ENCODE data around the gene COLQ. TPM values are rescaled to one million over a fixed set of nuclear protein-coding genes. Genes with fewer than 3 reads are reported as not detected.

COLQ gene
- total RNA-seq, 1 experiment from 2014 or later = 0.64 TPM

GRCh38 chr3:15443826-15444524, 77.5 kb downstream of the COLQ start:
- Histone ChIP-seq H3K27ac (ENCODE audit: low read length) (no peak overlapping the region), H3K4me3 (ENCODE audit: low read depth in 2 of 2, low read length in 2 of 2) (no peak overlapping the region), H3K27me3 (ENCODE audit: control insufficient read depth, insufficient read depth, low read length) (no peaks in the 10 kb centered on the region), H3K36me3 (ENCODE audit: control insufficient read depth, insufficient read depth, low read length) (peaks cover 5% of the 10 kb centered on the region; the same call in 1 of the 2 replicates), H3K9me3 (ENCODE audit: control insufficient read depth, insufficient read depth, low read depth, low read length) (no peaks in the 10 kb centered on the region), H3K4me1 (ENCODE audit: control insufficient read depth, insufficient read depth, low read length) (no peaks in the 10 kb centered on the region)
- no TSS peak for BruUV-seq (replicated peaks)
- ChIA-PET POLR2A (no interaction called here), CTCF (no interaction called here)
- ATAC-seq = no peak
- TF ChIP-seq REST (IDR thresholded peaks at IDR 0.05; ENCODE audit: insufficient read depth in 1 of 2, low read depth in 2 of 2, low read length in 1 of 2) = no peak
- no peak for TF ChIP-seq CTCF (IDR thresholded peaks at IDR 0.05)
- no peak for TF ChIP-seq SIN3A (IDR thresholded peaks at IDR 0.05; ENCODE audit: borderline replicate concordance, insufficient read depth, low read depth, low read length)
- no peak for TF ChIP-seq TCF7L2 (IDR thresholded peaks at IDR 0.05; ENCODE audit: low read depth, low read length)
- TF ChIP-seq POLR2AphosphoS5 (IDR thresholded peaks at IDR 0.05; ENCODE audit: low read depth, low read length) = no peak
- DNase-seq (ENCODE audit: low read depth, low spot score) = no peak
- intact Hi-C loops (cut with micrococcal nuclease; ENCODE audit: unreplicated experiment) = no loop called here
- in situ Hi-C loops (cut with HindIII; ENCODE audit: low pct_unique_long_range_greater_than_20kb, low sequenced_read_pairs) = no loop called here

- intact Hi-C loops (cut with micrococcal nuclease; ENCODE audit: unreplicated experiment) (no loop called here), in situ Hi-C loops (cut with HindIII; ENCODE audit: low pct_unique_long_range_greater_than_20kb, low sequenced_read_pairs) (no loop called here)
- POLR2A ChIA-PET = no interaction called here
- Histone ChIP-seq H3K4me3 (ENCODE audit: low read depth in 2 of 2, low read length in 2 of 2) (no peak overlapping the region), H3K9me3 (ENCODE audit: control insufficient read depth, insufficient read depth, low read depth, low read length) (no peaks in the 10 kb centered on the region), H3K4me1 (ENCODE audit: control insufficient read depth, insufficient read depth, low read length) (no peaks in the 10 kb centered on the region), H3K36me3 (ENCODE audit: control insufficient read depth, insufficient read depth, low read length) (peaks cover 8% of the 10 kb centered on the region), H3K27me3 (ENCODE audit: control insufficient read depth, insufficient read depth, low read length) (no peaks in the 10 kb centered on the region), H3K27ac (ENCODE audit: low read length) (no peak overlapping the region)
- BruUV-seq (replicated peaks) = no TSS peak
- ATAC-seq = no peak
- TF ChIP-seq REST (IDR thresholded peaks at IDR 0.05; ENCODE audit: insufficient read depth in 1 of 2, low read depth in 2 of 2, low read length in 1 of 2) = no peak
- CTCF ChIA-PET = interaction anchor here (0.7 kb wide), 1 partner anchor 619 kb away, joined by 3 read pairs; no protein-coding TSS in a partner anchor
- DNase-seq (ENCODE audit: low read depth, low spot score) = no peak
Measured at GRCh38 chr3:15440891-15441290, 80.6 kb downstream of the COLQ start.
